ENCODE results near the gene TOMM22.
A peak's percentile ranks its signal among the peaks of the same experiment; 100 is the strongest.

Gene TOMM22

GRCh38 chr22:38675833-38676232 lies 5.9 kb upstream of the TOMM22 start:
- no peak overlapping the region for H3K4me3 Mint-ChIP-seq
- H3K27ac Mint-ChIP-seq, result no peak overlapping the region
- H3K9me3 Mint-ChIP-seq, result no peaks in the 10 kb centered on the region
- no peaks in the 10 kb centered on the region for H3K4me1 Mint-ChIP-seq
- H3K27me3 Mint-ChIP-seq, result no peaks in the 10 kb centered on the region
- peaks cover 2% of the 10 kb centered on the region for H3K36me3 Mint-ChIP-seq

- H3K4me3 Mint-ChIP-seq, result no peak overlapping the region
- H3K27me3 Mint-ChIP-seq, result no peaks in the 10 kb centered on the region
- no peaks in the 10 kb centered on the region for H3K9me3 Mint-ChIP-seq
- peaks cover 19% of the 10 kb centered on the region for H3K4me1 Mint-ChIP-seq
- no peak overlapping the region for H3K27ac Mint-ChIP-seq
- H3K36me3 Mint-ChIP-seq, result peaks cover 20% of the 10 kb centered on the region
Measured at GRCh38 chr22:38684895-38685294, 3.1 kb downstream of the TOMM22 start.

- Mint-ChIP-seq H3K4me1 (peaks cover 19% of the 10 kb centered on the region), H3K4me3 (no peak overlapping the region), H3K27ac (no peak overlapping the region), H3K36me3 (peaks cover 22% of the 10 kb centered on the region), H3K9me3 (no peaks in the 10 kb centered on the region), H3K27me3 (no peaks in the 10 kb centered on the region)
Measured at GRCh38 chr22:38685761-38686160, 4.0 kb downstream of the TOMM22 start.

DNA sequence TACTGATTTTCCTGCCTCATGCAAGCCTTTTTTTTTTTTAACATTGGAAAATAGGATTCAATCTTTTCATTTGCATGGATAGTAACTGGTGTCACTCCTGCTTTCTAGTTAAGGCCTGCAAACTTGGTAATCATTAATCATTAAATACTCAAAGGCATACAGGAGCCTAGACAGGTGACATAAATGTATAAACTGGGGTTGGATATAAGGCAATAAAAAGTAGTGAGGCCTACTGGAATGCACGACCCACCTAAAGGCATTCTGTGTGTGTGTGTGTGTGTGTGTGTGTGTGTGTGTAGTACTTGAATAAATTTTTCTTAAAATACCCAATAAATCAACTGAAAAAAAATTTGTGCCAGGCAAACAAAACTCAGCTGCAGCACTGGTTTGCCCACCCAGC lies 7.9 kb downstream of the TOMM22 start:
- Mint-ChIP-seq H3K9me3 (no peaks in the 10 kb centered on the region), H3K36me3 (peaks cover 9% of the 10 kb centered on the region), H3K4me1 (peaks cover 27% of the 10 kb centered on the region), H3K27me3 (no peaks in the 10 kb centered on the region), H3K4me3 (no peak overlapping the region), H3K27ac (peak overlapping the region; percentile 86)

GRCh38 chr22:38694049-38694448 lies 12.3 kb downstream of the TOMM22 start:
- Mint-ChIP-seq H3K4me3 (no peak overlapping the region), H3K36me3 (peaks cover 15% of the 10 kb centered on the region), H3K9me3 (no peaks in the 10 kb centered on the region), H3K4me1 (peaks cover 66% of the 10 kb centered on the region), H3K27ac (no peak overlapping the region), H3K27me3 (no peaks in the 10 kb centered on the region)

- no peak overlapping the region for H3K4me3 Mint-ChIP-seq
- peak overlapping the region; percentile 83 for H3K27ac Mint-ChIP-seq
- peaks cover 75% of the 10 kb centered on the region for H3K4me1 Mint-ChIP-seq
- H3K9me3 Mint-ChIP-seq, result no peaks in the 10 kb centered on the region
- H3K36me3 Mint-ChIP-seq, result peaks cover 12% of the 10 kb centered on the region
- H3K27me3 Mint-ChIP-seq, result no peaks in the 10 kb centered on the region
Measured at GRCh38 chr22:38694940-38695339, 13.2 kb downstream of the TOMM22 start.

DNA sequence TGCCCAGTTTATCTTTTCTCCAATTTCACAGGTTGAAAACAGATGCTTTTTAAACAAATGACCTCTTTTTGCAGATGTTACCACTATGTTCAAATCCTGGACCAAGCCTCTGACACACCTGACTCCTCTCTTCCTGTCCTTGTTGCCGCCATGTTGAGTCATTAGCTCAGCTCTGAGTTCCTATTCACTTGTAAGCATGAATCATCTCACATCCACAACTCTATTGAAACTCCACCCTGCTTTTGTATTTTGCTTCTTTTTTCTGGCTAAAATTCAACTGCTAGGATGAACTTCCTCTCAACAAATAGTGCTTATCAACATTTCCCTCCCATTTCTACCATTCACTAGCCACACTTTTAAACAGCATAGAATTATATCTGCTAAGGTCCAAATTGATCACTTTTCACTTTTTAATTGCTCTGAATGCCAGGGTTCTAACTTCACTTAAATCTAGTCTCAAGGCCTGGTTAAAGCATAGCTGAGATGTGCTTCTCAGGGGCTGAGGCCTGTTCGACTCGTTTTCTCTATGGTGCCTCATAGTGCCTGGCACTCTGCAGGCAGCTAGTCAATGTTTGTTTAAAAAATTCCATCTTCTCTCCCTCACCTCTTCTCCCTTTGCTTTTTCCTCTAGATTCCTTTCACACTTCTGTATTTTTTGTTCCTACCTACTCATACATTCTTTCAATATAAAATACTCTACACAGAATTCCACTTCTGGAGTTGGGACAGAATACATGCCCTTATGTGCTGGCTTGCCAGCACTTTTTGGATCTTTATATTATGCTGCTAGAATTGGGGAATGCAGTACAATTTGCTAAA lies 15.1 kb downstream of the TOMM22 start:
- Mint-ChIP-seq H3K27me3 (no peaks in the 10 kb centered on the region), H3K4me3 (peak overlapping the region; percentile 93), H3K9me3 (no peaks in the 10 kb centered on the region), H3K4me1 (peaks cover 78% of the 10 kb centered on the region), H3K36me3 (peaks cover 10% of the 10 kb centered on the region), H3K27ac (peak overlapping the region; percentile 87)

DNA sequence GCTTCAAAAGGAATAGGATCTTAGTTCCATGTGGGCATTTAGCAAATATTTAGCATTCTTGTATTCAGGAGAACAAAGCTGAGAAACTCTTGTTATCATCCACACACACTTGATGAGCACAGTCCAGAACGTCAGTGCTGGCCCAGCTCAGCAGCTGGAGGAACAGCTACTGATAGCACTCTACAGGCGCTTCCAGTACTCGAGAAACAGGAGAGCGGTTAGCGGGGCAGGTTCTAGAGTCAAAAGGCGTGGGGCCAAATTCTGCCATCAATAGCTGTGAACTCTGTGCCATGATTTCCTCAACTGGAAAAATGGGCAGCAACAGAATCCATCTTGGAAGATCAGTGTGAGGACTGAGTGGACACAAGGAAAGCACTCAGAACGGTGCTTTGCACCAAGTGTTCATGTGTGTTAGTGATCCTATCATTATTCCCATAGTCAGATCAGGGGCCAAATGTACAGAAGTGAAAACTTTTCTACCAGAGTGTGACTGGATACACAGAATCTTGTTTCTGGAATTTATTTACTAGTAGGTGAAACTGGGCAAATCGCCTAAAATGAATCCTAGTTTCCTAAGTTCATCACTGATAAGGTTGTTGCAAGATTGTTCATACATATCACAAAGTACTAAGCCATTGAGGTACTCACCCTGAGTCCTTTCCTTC lies 15.8 kb downstream of the TOMM22 start:
- H3K4me1 Mint-ChIP-seq, result peaks cover 74% of the 10 kb centered on the region
- peaks cover 10% of the 10 kb centered on the region for H3K36me3 Mint-ChIP-seq
- H3K9me3 Mint-ChIP-seq, result no peaks in the 10 kb centered on the region
- H3K27ac Mint-ChIP-seq, result peak overlapping the region; percentile 87
- peak overlapping the region; percentile 93 for H3K4me3 Mint-ChIP-seq
- no peaks in the 10 kb centered on the region for H3K27me3 Mint-ChIP-seq

- Mint-ChIP-seq H3K9me3 (no peaks in the 10 kb centered on the region), H3K4me3 (peak overlapping the region; percentile 93), H3K4me1 (peaks cover 68% of the 10 kb centered on the region), H3K36me3 (peaks cover 8% of the 10 kb centered on the region), H3K27me3 (no peaks in the 10 kb centered on the region), H3K27ac (peak overlapping the region; percentile 97)
Measured at GRCh38 chr22:38698407-38699094, 16.8 kb downstream of the TOMM22 start.

DNA sequence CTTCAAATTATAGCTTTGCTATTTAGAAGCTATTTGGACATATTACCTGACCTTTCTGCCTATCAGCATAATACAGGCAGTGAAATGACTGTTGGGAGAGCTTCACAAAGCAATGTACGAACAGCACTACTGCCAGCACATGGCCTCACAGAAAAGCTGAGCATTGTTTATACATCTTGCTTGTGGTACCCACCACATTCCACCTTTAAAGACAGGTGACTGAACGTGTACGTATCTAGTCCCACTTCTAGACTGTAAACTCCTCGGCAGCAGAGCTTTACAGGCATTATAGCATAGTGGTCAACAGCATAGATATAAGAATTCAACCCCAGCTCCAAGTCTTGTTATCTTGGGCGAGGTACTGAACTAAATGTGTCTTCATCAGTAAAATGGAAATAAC lies 17.4 kb downstream of the TOMM22 start:
- Mint-ChIP-seq H3K9me3 (no peaks in the 10 kb centered on the region), H3K4me3 (peak overlapping the region; percentile 93), H3K36me3 (peaks cover 8% of the 10 kb centered on the region), H3K27me3 (no peaks in the 10 kb centered on the region), H3K27ac (peak overlapping the region; percentile 97), H3K4me1 (peaks cover 69% of the 10 kb centered on the region)

DNA sequence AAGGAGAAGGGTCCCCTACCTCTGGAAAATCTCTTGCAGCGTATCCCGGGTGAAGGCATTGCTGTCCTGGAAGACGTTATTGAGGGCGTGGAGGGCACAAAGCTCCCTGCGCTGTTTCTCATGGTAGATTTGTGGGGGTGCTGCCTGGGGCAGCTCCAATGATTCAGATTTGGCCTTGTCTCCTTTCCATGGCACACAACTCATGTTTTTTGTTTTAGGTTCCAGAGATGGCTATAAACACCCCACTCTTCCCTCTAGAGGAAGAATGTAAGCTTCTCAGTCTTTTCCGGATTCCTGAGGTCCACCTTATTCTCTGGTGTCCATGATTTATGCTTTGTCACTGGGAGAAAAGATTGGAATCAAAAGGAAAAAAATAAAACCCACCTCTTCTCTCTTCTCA lies 18.0 kb downstream of the TOMM22 start:
- H3K27ac Mint-ChIP-seq, result peak overlapping the region; percentile 97
- H3K9me3 Mint-ChIP-seq, result no peaks in the 10 kb centered on the region
- H3K36me3 Mint-ChIP-seq, result peaks cover 8% of the 10 kb centered on the region
- H3K27me3 Mint-ChIP-seq, result no peaks in the 10 kb centered on the region
- H3K4me1 Mint-ChIP-seq, result peaks cover 67% of the 10 kb centered on the region
- peak overlapping the region; percentile 93 for H3K4me3 Mint-ChIP-seq

DNA sequence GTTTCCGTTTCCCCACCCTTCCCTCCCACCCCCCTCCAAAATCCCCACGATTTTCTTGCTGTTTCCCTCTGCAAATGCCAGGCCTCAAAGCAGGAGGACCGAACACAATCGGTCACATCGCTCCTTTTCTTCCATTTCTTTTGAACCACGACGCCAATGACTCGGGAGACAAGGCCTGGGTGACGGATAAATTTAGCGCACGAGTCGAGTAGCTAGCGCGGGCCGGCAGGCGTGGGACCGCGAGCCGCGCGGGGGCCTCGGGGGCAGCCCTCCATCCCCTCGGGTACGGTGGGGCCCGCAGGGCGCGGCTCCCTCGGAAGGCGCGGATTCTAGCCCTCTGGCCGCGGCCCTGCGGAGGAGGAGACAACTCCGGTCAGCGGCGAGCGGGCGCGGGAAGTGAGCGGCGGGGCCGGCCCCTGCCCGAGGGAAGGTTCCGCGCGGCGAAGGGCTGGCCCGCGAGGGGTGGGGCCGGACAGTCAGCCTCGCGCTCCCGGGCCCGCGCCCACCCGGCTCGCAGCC lies 18.6 kb downstream of the TOMM22 start:
- peak overlapping the region; percentile 93 for H3K4me3 Mint-ChIP-seq
- peak overlapping the region; percentile 97 for H3K27ac Mint-ChIP-seq
- no peaks in the 10 kb centered on the region for H3K27me3 Mint-ChIP-seq
- peaks cover 4% of the 10 kb centered on the region for H3K36me3 Mint-ChIP-seq
- H3K4me1 Mint-ChIP-seq, result peaks cover 67% of the 10 kb centered on the region
- no peaks in the 10 kb centered on the region for H3K9me3 Mint-ChIP-seq

DNA sequence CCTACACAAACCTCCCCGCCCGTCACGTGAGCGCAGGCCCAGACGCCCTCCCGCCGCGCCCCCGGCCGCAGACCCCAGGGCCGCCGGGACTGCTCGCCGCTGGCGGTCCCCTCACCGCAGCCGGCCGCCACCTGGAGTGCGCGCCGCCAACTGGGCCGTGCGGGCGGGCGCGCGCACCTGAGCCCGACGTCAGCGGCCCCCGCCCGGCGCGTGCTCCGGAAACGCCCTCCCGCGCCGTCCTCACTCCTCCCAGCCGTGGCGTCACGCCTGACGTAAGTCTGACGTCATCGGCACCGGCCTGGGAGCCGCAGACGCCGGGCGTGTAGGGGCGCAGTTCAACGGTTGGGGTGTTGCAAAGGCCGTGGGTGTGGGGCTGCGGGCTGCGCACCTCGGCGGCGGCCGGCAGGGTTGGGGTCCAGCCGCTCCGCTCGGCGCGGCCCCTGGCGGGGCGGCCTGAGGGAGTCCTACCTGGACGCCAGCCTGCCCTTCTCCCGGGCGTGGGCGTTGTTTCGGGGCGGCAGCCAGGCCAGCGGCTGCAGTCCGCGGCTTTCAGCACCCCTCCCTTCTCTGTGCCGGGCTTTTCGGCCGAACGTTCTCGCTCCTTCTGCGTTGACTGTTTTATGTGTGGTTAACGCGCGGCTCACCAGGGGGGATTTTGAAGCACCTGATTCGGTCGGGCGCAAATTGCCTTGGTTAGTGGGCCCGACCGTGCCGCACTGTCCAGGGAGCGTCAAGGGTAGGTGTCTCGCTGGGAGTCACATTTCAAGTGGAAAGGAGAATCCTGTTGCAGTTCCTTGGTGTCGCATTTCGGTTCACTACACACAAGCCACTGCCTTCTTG lies 19.3 kb downstream of the TOMM22 start, which contains the start of gene JOSD1:
Gene JOSD1 (minus strand): TSS at position 155 of the 840 bp plus-strand sequence. CDS start 956 bp downstream, outside the sequence.
- Mint-ChIP-seq H3K4me3 (peak within 1 kb of the TSS; percentile 93), H3K9me3 (no peaks in the 10 kb centered on the region), H3K4me1 (peaks cover 65% of the 10 kb centered on the region), H3K27me3 (no peaks in the 10 kb centered on the region), H3K27ac (peak within 1 kb of the TSS; percentile 97), H3K36me3 (peaks cover 4% of the 10 kb centered on the region)

DNA sequence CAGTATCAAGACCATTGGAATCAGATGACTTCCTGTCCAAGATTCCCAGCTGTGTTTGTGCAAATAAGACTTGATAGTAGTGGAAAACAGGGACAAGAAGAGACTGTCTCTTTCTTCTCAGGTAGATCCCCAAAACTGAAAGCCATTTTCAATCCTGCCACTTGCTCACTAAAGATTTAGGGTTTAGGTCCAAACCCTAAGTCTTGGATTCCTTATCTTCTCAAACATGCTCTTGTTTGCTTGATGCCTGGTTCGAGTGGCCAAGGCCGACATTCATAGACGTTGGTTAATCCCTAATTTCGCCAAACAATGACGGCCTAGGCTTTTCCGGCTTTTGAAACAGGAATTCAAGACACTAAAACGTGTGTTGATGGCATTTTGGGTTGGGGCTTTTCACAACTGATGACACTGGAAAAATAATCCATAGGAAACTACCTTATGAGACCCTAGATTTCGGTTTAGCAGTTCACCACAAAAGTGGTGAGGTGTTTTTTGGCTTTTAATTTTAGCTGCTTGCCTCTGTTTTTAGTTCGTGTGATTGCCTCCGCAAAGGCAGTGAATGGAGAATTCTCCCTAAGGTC lies 23.0 kb downstream of the TOMM22 start:
- Mint-ChIP-seq H3K4me1 (peaks cover 59% of the 10 kb centered on the region), H3K36me3 (no peaks in the 10 kb centered on the region)

More for the DNA sequence above, 23.0 kb downstream of the TOMM22 start:
- Mint-ChIP-seq H3K27me3 (no peaks in the 10 kb centered on the region), H3K27ac (peak overlapping the region; percentile 88), H3K4me3 (peak overlapping the region; percentile 83), H3K9me3 (no peaks in the 10 kb centered on the region)
